Inflammatory macrophage (primary cell): ENCODE data around the gene KRT73.

Source experiments
- DNase-seq, 2 donors: peaks; one replicate each; pipeline ENCODE4 v3.0.0-alpha.2; 2020 to 2022

The KRT73 gene

GRCh38 chr12:52645120-52645761, 26.9 kb upstream of the KRT73 start:
- no peak for DNase-seq

- DNase-seq = no peak
These were observed 25.7 kb upstream of the KRT73 start for GRCh38 chr12:52644078-52644415.

GRCh38 chr12:52643233-52644077, 25.1 kb upstream of the KRT73 start:
- no peak for DNase-seq

- no peak for DNase-seq
These were observed 23.1 kb upstream of the KRT73 start for GRCh38 chr12:52641468-52641867.

- DNase-seq = no peak
These were observed 18.9 kb upstream of the KRT73 start for GRCh38 chr12:52637299-52637698.

GRCh38 chr12:52636592-52637258, 18.4 kb upstream of the KRT73 start:
- DNase-seq = no peak

- no peak for DNase-seq
These were observed 17.8 kb upstream of the KRT73 start for GRCh38 chr12:52636189-52636588.

- no peak for DNase-seq
These were observed 16.1 kb upstream of the KRT73 start for GRCh38 chr12:52634266-52635056.

GRCh38 chr12:52633383-52633782, 15.0 kb upstream of the KRT73 start:
- no peak for DNase-seq

GRCh38 chr12:52632656-52633055, 14.3 kb upstream of the KRT73 start:
- no peak for DNase-seq

GRCh38 chr12:52631676-52632459, 13.5 kb upstream of the KRT73 start:
- no peak for DNase-seq

GRCh38 chr12:52631264-52631663, 12.9 kb upstream of the KRT73 start:
- DNase-seq = no peak

- no peak for DNase-seq
These were observed 12.3 kb upstream of the KRT73 start for GRCh38 chr12:52630599-52631200.

- DNase-seq = no peak
These were observed 11.7 kb upstream of the KRT73 start for GRCh38 chr12:52630008-52630500.

- peak; percentile 60 to 73 for DNase-seq
These were observed 11.1 kb upstream of the KRT73 start for GRCh38 chr12:52629281-52630007.

GRCh38 chr12:52628841-52629240, 10.5 kb upstream of the KRT73 start:
- DNase-seq = no peak

- no peak for DNase-seq
These were observed 9.8 kb upstream of the KRT73 start for GRCh38 chr12:52628111-52628507.

GRCh38 chr12:52627395-52628110, 9.2 kb upstream of the KRT73 start:
- DNase-seq = no peak

GRCh38 chr12:52622349-52622748, 4.0 kb upstream of the KRT73 start:
- DNase-seq = no peak

- no peak for DNase-seq
These were observed 507 bp upstream of the KRT73 start for GRCh38 chr12:52618866-52619265.
